ENCODE data around the gene SHISAL2A.
"Not testable (repeated sequence)": the region's sequence is repeated elsewhere in the genome, so short reads cannot be mapped to it uniquely, and the experiment has no call there.

Gene SHISAL2A

DNA sequence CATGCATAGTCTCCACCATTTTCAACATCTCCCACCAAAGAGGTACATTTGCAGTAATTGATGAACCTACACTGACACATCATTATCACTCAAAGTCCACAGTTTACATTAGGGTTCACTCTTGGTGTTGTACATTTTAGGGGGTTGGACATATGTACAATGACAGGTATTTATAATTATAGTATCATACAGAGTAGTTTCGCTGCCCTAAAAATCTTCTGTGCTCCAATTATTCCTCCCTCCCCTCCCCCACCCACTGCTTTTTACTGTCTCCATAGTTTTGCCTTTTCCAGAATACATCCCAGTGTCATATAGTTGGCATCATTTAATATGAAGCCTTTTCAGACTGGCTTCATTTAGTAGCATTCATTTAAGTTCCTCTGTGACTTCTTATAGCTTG lies 51.6 kb downstream of the SHISAL2A start:
- no peak for DNase-seq (ENCODE audit: low read depth)

- DNase-seq (ENCODE audit: low read depth), result peak; percentile 55
Observed at GRCh38 chr1:52686261-52686751, 53.3 kb downstream of the SHISAL2A start.

GRCh38 chr1:52686830-52687229 lies 53.9 kb downstream of the SHISAL2A start:
- no peak for DNase-seq (ENCODE audit: low read depth)

DNA sequence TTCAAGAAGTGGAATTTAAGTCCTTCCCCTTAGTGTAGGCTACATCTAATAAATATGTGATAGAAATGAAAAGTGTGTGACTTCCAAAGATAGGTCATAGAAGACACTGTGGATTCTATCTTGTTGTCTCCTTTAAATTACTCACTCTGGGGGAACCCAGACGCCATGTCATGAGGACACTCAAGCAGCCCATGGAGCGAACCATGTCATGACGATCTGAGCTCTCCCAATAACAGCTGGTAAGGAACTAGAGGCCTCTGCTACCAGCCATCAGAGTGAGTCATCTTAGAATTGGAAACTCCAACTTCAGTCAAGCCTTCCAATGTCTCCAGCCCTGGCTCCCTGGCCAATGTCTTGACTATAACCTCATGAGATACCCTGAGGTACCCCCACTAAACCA lies 58.9 kb downstream of the SHISAL2A start:
- DNase-seq (ENCODE audit: low read depth), result no peak

DNA sequence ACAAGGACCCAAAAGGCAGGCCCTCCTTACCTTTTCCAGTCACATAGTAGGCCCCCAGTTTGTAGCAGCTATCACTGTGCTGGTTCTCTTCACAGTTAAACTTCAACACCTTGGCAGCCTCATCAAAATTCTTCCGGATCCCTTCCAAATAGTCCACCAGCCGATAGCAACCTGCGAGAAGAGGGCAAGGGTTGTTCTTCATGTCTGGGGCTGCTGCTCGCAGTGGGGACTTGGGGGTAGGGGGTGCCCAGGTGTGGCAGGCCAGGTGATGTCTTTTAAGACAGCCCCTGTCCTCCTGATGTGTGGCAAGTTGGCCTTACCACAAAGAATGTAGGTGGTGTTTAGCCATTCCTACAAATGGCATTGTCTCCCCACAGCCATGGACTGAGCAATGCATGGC lies 59.7 kb downstream of the SHISAL2A start:
- no peak for DNase-seq (ENCODE audit: low read depth)

- DNase-seq (ENCODE audit: low read depth), result not testable (repeated sequence)
Observed at GRCh38 chr1:52693351-52693750, 60.4 kb downstream of the SHISAL2A start.

DNA sequence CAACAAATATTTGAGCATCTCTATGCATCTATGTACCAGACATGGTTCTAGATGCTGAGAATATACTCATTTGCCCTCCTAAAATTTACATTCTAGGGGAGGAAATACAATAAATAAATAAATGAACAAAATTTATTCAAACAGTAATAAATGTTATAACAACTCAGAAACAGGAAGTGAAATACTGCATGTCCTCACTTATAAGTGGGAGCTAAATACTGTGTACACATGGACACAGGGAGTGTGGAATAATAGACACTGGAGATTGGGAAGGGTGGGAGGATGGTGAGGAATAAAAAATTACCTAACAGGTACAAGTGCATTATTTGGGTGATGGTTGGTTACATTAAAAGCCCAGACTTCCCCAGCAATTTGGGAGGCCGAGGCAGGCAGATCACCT lies 60.9 kb downstream of the SHISAL2A start:
- DNase-seq (ENCODE audit: low read depth), result no peak

DNA sequence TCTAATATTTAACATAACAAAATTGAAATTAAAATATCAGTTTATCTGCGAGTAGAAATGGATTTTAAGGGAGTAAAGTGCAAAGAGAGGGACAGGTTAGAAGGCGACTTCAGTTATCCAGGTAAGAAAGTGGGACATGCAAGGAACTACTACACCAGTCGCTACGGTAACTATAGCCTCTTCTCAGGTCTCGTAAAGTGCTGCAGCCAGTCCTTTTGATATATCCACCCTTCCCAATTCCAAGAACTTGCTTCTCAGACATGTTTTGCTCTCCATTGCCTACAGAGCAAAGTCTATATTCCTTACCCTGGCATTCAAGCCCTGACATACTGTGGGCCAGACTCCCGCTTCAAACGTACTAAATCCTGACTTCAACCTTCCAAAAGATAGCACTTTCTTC lies 62.7 kb downstream of the SHISAL2A start:
- no peak for DNase-seq (ENCODE audit: low read depth)

DNA sequence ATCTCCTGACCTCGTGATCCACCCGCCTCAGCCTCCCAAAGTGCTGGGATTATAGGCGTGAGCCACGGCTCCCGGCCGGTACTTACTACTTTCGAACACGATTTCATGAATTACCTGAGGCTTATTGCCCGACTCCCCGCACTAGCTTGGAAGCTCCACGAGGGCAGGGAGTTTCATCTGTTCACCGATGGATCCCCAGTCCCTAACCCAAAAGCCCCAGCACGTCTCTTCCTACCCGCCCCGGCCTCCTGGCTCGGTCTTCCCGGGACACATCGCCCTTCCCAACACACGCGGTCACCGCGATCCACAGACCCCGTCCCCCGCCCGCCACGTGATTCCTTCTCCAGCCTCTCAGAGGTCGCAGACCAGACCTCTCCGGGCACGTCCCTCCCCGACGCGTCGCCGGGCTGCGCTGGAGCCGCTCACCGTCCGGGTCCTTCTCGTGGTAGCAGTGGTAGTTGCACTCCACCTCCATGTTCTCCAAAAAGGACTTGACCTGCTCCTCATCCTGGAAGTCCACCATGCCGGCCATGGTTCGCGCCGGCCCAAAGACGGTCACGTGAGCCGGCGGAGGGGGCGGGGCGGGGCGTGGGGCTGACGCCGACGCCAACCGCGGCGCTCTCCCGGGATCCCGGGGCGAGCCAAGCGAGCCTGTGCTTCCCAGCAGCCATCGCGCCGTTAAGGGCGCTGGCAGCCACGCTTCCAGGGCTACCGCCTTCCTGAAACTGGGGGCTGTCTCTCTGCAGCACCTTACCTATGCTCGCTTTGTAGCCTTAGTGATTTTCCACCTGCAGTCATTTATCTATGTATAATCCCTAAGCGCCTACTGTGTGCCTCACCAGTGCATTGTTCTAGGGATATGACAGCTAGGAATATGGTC lies 65.1 kb downstream of the SHISAL2A start, which contains the start of gene COA7:
Gene COA7, minus strand, starts transcription at position 553 of the 880 bp plus-strand sequence. Its CDS starts 21 bp downstream, at position 532.
- DNase-seq (ENCODE audit: low read depth), result peak; percentile 49

DNA sequence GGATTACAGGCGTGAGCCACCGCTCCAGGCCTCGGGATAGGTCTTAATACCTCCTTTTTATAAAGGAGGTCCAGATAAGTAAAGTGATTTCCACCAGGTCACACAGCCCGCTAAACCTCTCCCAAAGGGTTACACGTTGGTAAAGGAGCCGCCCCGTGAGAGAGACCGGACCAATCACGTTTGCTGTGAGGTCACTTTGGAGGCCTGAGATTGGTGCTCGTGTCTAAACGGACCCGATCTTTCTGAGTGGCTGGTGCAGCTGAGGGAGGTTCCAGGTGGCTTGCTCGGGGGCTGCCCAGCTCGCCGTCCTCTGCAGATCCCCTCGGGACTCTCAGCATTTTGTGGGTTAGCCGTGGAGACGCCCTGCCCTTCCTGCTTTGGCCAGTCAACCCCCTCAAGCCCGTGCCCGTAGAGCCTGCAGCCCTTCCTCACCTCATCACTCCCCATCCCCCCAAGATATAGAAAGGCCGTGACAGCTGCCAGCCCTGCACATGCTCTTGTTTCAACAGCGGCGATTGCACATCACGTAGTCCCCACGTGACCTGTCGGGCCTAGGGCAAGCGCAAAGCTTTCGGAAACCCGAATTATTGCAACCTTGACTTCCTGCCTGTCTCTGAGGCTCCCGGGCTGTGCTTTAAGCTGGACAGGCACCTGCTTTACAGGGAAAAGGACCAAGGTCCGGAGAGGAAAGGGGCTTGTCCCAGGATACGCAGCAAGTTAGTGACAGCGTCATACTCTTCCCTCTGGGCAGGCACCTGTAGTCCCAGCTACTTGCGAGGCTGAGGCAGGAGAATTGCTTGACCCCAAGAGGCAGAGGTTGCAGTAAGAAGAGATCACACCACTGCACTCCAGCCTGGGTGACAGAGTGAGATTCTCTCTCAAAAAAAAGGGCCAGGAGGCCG lies 70.2 kb downstream of the SHISAL2A start:
- DNase-seq (ENCODE audit: low read depth), result peak; percentile 63

DNA sequence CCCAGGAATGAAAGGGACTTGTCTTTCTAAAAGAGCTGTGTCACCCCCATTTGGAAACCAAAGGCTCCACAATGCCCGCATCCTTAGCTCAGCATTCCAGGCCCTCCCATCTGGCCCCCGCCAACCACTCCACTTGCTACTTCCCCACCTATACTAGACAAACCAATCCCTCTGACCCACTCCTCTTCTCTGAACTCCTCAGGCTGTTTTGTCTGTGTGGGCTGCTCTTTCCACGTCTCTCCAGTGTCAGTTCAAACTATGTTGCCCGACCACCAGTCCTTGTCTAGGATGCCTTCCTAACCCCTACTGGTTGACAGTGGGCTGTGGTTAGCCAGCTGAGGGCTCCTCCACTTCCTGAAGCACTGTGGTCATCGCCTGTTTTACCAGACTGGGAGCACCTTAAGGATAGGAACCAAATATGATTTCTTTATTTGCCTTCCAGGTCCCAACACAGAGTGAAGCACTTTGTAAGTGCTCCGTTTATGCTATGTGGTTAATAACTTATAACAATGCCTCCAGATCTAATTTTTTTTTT lies 73.2 kb downstream of the SHISAL2A start:
- DNase-seq (ENCODE audit: low read depth), result no peak

Measured in activated T-helper 1 cell treated with Interleukin-2 at 50 U/mL for 16 hours (primary cell).